CD4-positive, alpha-beta T cell treated with Interleukin-10 for 1 hour (primary cell): Measurements from ENCODE around the gene DPP10.
"Not testable (repeated sequence)": the region's sequence is repeated elsewhere in the genome, so short reads cannot be mapped to it uniquely, and the experiment has no call there.

Experiments
- DNase-seq: peaks from one replicate; pipeline ENCODE4 v3.0.0-alpha.2; 2020

DPP10 gene

DNA sequence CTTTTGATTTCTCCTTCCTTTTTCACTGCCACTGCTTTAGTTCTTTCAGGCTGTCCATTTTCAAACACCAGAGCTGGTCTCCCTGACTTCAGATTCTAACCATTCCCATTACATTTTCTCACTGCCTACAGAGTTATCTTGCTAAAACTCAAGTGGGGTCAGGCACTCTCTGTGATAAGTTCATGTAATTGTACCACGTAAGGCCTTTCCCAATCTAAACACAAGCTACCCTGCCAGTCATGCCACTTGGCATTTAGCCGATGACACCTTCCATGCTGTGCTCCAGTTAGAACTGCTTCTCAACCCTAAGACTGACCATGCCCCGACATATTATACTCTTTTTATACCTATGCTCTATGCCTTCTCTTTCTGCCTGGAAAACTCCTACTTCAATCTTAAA lies 592.4 kb downstream of the DPP10 start:
- DNase-seq = no peak

DNA sequence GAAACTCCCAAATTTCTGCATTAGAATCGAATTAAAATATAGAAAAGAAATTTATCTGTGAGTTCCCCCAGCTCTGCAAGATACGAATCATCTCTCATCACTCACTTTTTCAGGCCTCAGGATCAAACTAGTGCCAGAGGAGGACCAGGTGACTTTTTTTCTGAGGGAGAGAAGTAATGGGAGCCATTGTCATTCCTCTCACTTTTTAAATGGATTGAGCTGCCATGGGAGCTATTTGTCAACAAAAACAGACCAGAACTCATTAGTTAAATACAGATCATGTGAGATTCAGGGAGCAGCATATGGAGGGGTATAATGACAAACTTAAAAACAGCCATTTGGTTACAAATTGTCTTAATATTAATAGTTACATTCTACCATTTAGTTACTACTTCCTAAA lies 594.4 kb downstream of the DPP10 start:
- no peak for DNase-seq

DNA sequence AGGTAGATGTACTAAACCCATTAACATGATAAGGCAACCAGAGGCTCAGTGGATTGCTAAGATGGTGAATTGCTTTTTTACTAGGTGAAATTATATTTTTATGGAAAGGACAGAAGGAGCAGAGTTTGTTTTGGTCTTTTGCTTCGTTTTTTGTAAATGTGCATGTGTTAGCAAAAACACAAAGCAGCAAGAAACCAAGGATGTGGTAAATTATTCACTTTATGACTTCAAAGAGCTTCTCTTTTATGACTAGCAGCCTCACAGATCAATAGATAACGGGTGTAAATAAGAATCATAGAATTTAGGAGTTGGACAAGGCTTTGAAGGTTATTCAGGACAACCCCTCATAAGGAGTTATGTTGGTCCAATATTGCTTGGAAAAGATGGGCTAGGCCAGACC lies 615.0 kb downstream of the DPP10 start:
- DNase-seq = no peak

DNA sequence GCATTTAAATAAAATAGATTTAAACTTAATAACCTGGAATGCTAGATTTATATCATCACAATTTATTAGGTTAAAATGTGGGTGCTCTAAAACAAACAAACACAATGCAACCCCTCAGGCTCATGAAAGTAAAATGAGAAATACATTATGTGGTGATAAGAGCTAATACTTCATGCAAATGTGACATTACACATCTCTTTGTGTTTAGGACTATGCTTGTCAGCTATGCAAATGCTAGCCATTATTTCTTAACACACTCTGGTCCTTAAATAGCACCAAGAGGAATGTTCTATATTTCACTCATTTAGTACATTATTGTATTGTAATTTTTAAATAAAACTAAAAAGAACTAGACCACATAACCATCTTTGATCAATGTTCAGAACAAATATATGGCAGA lies 627.6 kb downstream of the DPP10 start:
- no peak for DNase-seq

DNA sequence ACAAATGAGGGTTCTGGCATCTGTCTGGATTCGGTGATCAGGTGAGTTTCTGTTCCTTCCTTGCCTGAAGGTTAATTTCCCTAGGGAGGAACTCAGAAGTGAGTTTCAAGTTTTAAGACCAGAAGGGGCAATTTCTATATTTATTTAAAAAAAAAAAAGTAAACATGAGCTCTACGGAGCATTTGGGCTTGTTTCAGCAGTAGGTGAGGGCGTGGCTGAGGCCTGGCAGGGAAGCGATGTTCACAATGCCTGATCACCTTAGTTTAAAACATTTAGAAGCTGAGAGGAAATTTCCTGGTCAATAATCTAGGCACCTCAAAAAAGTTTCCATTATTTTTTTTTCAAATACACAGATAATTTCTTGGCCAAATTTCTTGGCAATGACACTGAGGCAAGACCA lies 629.1 kb downstream of the DPP10 start:
- no peak for DNase-seq

- DNase-seq = no peak
These were observed 633.4 kb downstream of the DPP10 start for GRCh38 chr2:115075800-115076199.

DNA sequence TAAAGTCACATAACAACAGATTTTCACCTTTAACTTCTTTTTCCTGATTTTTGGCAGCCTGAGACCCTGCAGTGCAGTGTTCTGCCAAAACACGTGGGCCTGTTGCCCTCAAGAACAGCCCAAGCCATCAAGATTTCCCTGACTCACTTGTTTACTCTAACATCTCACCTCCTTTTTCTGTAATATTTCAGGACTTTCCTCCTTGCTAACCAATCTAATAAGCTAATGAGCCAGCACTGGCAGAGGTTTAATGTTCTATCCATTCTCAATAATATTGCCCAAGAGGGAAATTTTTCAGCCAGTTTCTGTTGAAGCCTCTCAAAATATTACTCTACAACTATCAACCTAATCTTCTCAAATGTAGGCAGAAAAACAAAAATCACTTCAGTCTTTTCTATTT lies 635.2 kb downstream of the DPP10 start:
- DNase-seq = no peak

- DNase-seq = no peak
These were observed 640.8 kb downstream of the DPP10 start for GRCh38 chr2:115083225-115083624.

GRCh38 chr2:115083711-115084110 lies 641.3 kb downstream of the DPP10 start:
- no peak for DNase-seq

GRCh38 chr2:115084446-115084845 lies 642.0 kb downstream of the DPP10 start:
- DNase-seq = no peak

GRCh38 chr2:115086051-115086620 lies 643.7 kb downstream of the DPP10 start:
- not testable (repeated sequence) for DNase-seq

- DNase-seq = no peak
These were observed 652.0 kb downstream of the DPP10 start for GRCh38 chr2:115094441-115094840.

GRCh38 chr2:115105966-115106365 lies 663.5 kb downstream of the DPP10 start:
- DNase-seq = no peak

DNA sequence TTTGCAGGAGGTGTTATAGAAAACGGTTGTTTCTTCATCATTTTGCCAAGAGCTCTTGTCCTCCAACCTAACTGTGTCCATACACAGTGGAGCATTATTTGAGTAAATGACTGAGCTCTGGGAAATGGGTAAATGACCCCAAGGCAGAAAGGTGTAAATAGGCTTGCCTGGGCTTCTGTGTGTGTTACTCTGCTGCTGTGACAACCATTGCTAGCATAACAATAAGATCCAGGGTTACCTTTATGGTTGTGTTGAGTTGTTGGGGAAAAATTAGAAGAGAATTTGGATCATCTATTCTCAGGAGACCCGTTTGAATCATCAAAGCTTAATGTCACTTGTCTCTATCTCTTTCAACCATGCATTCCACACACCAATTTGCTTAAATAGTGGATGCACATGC lies 672.7 kb downstream of the DPP10 start:
- DNase-seq = no peak

DNA sequence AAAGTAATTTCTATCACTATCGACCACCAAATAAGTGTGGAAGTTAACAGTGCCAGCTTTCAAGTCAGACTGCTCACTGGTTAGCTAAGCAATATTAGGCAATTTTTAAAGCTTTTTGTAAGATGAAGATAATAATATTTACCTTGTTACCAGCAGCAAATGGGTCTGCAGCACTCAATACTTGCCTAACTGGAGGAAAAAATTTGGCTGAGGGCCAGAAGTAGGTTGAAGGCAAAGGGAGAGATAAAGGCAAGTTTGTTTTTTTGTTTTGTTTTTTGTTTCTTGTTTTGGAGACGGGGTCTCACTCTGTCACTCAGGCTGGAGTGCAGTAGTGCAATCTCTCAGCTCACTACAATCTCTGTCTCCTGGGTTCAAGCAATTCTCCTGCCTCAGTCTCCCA lies 675.9 kb downstream of the DPP10 start:
- DNase-seq = no peak

DNA sequence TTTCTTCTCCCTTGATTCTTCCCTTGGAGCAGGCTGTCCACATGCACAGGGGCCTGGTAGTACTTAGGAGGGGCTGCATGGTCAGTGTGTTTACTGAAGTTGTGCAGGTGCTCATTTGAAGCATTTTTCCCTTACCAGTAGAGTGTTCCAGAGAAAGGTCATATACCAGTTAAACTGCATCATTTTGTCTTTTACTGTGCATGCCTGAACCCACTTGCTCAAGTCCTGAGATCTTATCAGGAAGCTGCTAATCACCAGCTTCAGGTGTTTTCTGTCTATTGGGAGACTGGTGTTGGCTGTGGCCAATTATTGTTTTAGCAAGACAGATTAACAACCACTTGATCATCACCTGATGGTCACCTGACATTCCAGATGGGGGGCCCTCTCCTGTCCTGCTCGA lies 676.6 kb downstream of the DPP10 start:
- DNase-seq = no peak

DNA sequence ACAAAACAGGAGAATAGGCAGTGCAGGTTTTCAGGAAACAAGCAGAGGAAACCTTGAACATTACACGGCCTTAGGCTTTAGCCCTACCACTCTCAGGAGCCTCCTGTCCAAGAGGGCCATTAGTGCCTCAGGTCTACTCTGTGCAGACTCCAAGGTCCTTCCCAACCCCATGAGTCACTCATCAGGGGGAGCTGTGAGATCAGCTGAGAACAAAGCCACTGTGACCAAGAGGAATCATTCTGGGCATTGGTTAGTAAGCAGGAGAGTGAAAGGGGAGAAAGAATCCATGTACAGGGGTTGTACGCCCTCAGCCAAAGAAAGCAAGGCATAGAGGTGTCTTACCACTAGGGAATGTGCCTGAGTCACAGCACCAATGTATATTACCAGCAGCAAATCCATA lies 680.3 kb downstream of the DPP10 start:
- DNase-seq = no peak

DNA sequence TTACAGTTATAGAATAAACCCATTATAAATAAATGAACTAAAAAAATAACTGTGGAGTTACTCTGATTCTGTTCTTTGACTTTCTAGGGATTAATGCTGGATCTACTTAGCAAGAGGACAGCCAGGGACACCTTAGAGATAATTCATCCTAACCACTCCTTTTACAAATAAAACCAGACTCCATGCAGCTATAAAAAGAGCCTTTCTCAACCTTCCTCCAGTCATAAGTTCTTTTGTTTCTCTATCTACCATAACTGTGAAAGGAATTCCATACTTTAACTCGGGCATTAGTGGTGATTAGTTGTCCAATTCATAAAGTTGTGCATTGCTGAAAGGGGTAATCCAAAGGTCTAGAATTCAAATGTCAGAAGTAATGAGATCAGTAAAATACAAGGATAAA lies 682.4 kb downstream of the DPP10 start:
- no peak for DNase-seq

- no peak for DNase-seq
These were observed 687.1 kb downstream of the DPP10 start for GRCh38 chr2:115129536-115129935.

DNA sequence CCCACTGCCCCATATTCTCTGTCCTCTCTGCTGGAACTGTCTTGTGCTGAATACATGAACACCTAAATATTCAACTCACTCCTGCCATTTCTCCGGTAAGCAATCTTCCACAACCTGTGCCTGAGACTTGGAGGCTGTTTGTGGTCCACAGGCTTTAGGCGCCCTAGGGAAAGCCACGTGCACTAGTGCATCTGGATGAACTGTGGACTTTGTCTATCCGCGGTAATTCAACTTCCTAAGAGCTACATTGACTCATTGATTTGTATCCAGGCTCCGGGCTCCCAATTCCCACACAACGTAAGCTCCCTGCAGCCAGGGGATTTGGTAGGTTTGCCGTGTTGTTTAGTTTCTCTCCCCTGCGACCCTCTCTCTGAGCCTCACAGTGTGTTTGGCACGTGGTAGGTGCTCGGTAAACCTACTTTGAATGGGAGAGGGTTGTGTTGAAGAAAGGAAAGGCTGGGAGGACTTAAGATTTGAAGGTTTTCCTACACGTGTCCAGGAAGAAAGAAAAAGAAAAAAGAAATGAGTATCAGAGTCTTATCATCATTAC lies 718.2 kb downstream of the DPP10 start:
- DNase-seq = no peak

- DNase-seq = no peak
These were observed 718.8 kb downstream of the DPP10 start for GRCh38 chr2:115161081-115161770.

DNA sequence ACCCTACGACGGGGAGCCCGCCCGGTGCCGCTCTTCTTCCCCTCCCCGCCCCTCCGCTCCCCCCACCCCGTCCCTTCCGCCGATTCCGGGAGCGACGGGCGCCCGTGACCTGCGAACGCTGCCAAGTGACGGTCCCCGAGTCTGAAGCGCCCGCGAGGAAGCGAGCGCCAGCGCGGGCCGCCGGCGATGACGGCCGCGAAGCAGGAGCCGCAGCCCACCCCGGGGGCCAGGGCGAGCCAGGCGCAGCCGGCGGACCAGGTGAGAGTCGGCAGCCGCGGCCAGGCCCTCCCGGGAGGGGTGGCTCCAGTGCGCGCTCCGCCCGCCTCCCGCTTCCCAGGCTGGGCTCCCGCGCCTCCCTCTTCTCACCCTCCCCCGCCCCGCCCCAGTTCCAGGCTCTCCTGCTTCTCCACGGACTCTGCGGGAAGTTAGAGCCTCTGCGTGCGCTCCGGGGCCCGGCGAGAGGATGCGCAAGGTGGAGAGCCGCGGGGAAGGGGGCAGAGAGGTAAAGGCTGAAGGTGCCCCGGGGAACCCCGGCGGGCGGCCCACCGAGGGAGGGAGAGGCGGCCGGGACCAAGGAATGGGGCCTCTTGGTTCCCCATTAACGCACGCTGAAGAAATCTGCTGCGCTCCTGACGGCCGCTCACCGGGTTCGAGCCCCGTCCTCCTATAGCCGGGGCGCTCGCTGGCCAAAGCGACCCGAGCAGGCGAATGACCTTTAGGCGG lies 719.5 kb downstream of the DPP10 start:
- DNase-seq = no peak

DNA sequence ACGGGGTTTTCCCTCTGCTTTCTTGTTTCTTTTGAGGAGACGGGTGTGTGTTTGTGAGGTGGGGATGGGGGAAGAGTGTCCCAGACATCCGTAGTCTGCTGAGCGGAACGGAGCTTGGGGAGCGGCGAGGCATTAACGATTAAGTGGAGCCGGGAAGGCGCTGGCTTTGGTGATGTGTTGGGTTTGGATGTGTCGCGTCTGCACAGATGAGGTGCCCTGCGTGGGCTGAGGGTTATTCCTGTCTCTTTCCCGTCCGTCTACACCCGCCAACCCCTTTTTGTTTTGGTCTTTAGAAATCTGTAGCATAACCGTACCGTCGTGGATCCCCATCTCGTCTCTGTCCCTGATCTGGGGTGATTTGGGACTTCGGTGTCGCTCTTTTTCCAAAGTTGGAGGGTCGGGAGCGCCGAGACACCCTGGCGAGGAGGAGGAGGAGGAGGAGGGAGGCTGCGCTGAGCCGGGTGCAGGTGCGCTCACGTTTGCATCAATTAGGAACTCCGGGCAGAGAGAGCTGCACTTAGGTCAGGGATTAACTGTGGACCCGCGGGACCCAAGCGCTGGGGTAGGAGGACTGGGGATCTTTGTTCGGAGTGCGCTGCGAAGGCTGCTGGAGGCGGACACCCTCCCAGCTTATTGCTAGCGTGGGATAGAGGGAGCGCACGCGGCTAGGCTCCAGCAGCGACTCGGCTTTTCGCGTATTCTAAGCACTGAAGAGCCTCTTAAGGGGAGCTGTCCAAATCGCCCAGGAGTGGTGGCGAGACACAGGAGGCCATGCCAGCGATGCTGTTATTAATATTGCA lies 720.3 kb downstream of the DPP10 start:
- no peak for DNase-seq
